ENCODE results near the gene LHFPL6.

The LHFPL6 gene

GRCh38 chr13:39607876-39608275, 4.9 kb upstream of the LHFPL6 start:
- no peak overlapping the region for H3K4me3 ChIP-seq (ENCODE audit: low read depth in 1 of 2, low read length in 2 of 2)
- H3K27me3 ChIP-seq (ENCODE audit: control insufficient read depth in 1 of 2, insufficient read depth in 2 of 2, low read length in 2 of 2), result no peaks in the 10 kb centered on the region
- H3K9ac ChIP-seq (ENCODE audit: low read length), result no peak overlapping the region
- no peaks in the 10 kb centered on the region for H3K4me1 ChIP-seq (ENCODE audit: insufficient read depth, low read length)
- no peak overlapping the region for H3K27ac ChIP-seq (ENCODE audit: low read depth, low read length)
- H3K36me3 ChIP-seq (ENCODE audit: insufficient read depth, low read length), result no peaks in the 10 kb centered on the region
- no peaks in the 10 kb centered on the region for H3K9me3 ChIP-seq (ENCODE audit: low read length)

GRCh38 chr13:39605677-39606320, 2.8 kb upstream of the LHFPL6 start:
- no peaks in the 10 kb centered on the region for H3K9me3 ChIP-seq (ENCODE audit: low read length)
- H3K27me3 ChIP-seq (ENCODE audit: control insufficient read depth in 1 of 2, insufficient read depth in 2 of 2, low read length in 2 of 2), result no peaks in the 10 kb centered on the region
- H3K27ac ChIP-seq (ENCODE audit: low read depth, low read length), result no peak overlapping the region
- H3K4me3 ChIP-seq (ENCODE audit: low read depth in 1 of 2, low read length in 2 of 2), result no peak overlapping the region
- H3K9ac ChIP-seq (ENCODE audit: low read length), result no peak overlapping the region
- no peaks in the 10 kb centered on the region for H3K36me3 ChIP-seq (ENCODE audit: insufficient read depth, low read length)
- H3K4me1 ChIP-seq (ENCODE audit: insufficient read depth, low read length), result no peaks in the 10 kb centered on the region

- Histone ChIP-seq H3K27me3 (ENCODE audit: control insufficient read depth in 1 of 2, insufficient read depth in 2 of 2, low read length in 2 of 2) (no peaks in the 10 kb centered on the region), H3K9me3 (ENCODE audit: low read length) (no peaks in the 10 kb centered on the region), H3K36me3 (ENCODE audit: insufficient read depth, low read length) (no peaks in the 10 kb centered on the region), H3K4me1 (ENCODE audit: insufficient read depth, low read length) (no peaks in the 10 kb centered on the region), H3K27ac (ENCODE audit: low read depth, low read length) (no peak overlapping the region), H3K9ac (ENCODE audit: low read length) (no peak overlapping the region), H3K4me3 (ENCODE audit: low read depth in 1 of 2, low read length in 2 of 2) (no peak overlapping the region)
Measured at GRCh38 chr13:39604756-39605155, 1.8 kb upstream of the LHFPL6 start.

GRCh38 chr13:39603424-39603947, 493 bp upstream of the LHFPL6 start:
- peak overlapping the region; percentile 48 for H3K27ac ChIP-seq (ENCODE audit: low read depth, low read length)
- H3K4me3 ChIP-seq (ENCODE audit: low read depth in 1 of 2, low read length in 2 of 2), result peak overlapping the region; percentile 85 to 98
- no peaks in the 10 kb centered on the region for H3K4me1 ChIP-seq (ENCODE audit: insufficient read depth, low read length)
- peak overlapping the region; percentile 34 for H3K9ac ChIP-seq (ENCODE audit: low read length)
- H3K9me3 ChIP-seq (ENCODE audit: low read length), result no peaks in the 10 kb centered on the region
- no peaks in the 10 kb centered on the region for H3K36me3 ChIP-seq (ENCODE audit: insufficient read depth, low read length)
- no peaks in the 10 kb centered on the region for H3K27me3 ChIP-seq (ENCODE audit: control insufficient read depth in 1 of 2, insufficient read depth in 2 of 2, low read length in 2 of 2)

- H3K36me3 ChIP-seq (ENCODE audit: insufficient read depth, low read length), result no peaks in the 10 kb centered on the region
- peak overlapping the region; percentile 85 to 98 for H3K4me3 ChIP-seq (ENCODE audit: low read depth in 1 of 2, low read length in 2 of 2)
- H3K4me1 ChIP-seq (ENCODE audit: insufficient read depth, low read length), result no peaks in the 10 kb centered on the region
- H3K9ac ChIP-seq (ENCODE audit: low read length), result peak overlapping the region; percentile 26
- no peaks in the 10 kb centered on the region for H3K27me3 ChIP-seq (ENCODE audit: control insufficient read depth in 1 of 2, insufficient read depth in 2 of 2, low read length in 2 of 2)
- no peaks in the 10 kb centered on the region for H3K9me3 ChIP-seq (ENCODE audit: low read length)
- H3K27ac ChIP-seq (ENCODE audit: low read depth, low read length), result peak overlapping the region; percentile 86
Measured at GRCh38 chr13:39602277-39602613, 748 bp downstream of the LHFPL6 start.

GRCh38 chr13:39601636-39602035, 1.4 kb downstream of the LHFPL6 start:
- H3K36me3 ChIP-seq (ENCODE audit: insufficient read depth, low read length), result no peaks in the 10 kb centered on the region
- H3K27me3 ChIP-seq (ENCODE audit: control insufficient read depth in 1 of 2, insufficient read depth in 2 of 2, low read length in 2 of 2), result no peaks in the 10 kb centered on the region
- no peaks in the 10 kb centered on the region for H3K9me3 ChIP-seq (ENCODE audit: low read length)
- peak overlapping the region; percentile 26 for H3K9ac ChIP-seq (ENCODE audit: low read length)
- no peak overlapping the region for H3K27ac ChIP-seq (ENCODE audit: low read depth, low read length)
- H3K4me1 ChIP-seq (ENCODE audit: insufficient read depth, low read length), result no peaks in the 10 kb centered on the region
- peak overlapping the region; percentile 85 to 98 for H3K4me3 ChIP-seq (ENCODE audit: low read depth in 1 of 2, low read length in 2 of 2)

GRCh38 chr13:39600766-39601165, 2.2 kb downstream of the LHFPL6 start:
- Histone ChIP-seq H3K4me3 (ENCODE audit: low read depth in 1 of 2, low read length in 2 of 2) (peak overlapping the region in 1 of 2 donors; percentile 85), H3K36me3 (ENCODE audit: insufficient read depth, low read length) (no peaks in the 10 kb centered on the region), H3K9ac (ENCODE audit: low read length) (no peak overlapping the region), H3K9me3 (ENCODE audit: low read length) (no peaks in the 10 kb centered on the region), H3K27ac (ENCODE audit: low read depth, low read length) (peak overlapping the region; percentile 23), H3K4me1 (ENCODE audit: insufficient read depth, low read length) (no peaks in the 10 kb centered on the region), H3K27me3 (ENCODE audit: control insufficient read depth in 1 of 2, insufficient read depth in 2 of 2, low read length in 2 of 2) (no peaks in the 10 kb centered on the region)

- Histone ChIP-seq H3K4me1 (ENCODE audit: insufficient read depth, low read length) (no peaks in the 10 kb centered on the region), H3K9ac (ENCODE audit: low read length) (no peak overlapping the region), H3K9me3 (ENCODE audit: low read length) (no peaks in the 10 kb centered on the region), H3K36me3 (ENCODE audit: insufficient read depth, low read length) (no peaks in the 10 kb centered on the region), H3K4me3 (ENCODE audit: low read depth in 1 of 2, low read length in 2 of 2) (peak overlapping the region in 1 of 2 donors; percentile 20), H3K27ac (ENCODE audit: low read depth, low read length) (no peak overlapping the region), H3K27me3 (ENCODE audit: control insufficient read depth in 1 of 2, insufficient read depth in 2 of 2, low read length in 2 of 2) (no peaks in the 10 kb centered on the region)
Measured at GRCh38 chr13:39599842-39600241, 3.2 kb downstream of the LHFPL6 start.

- Histone ChIP-seq H3K4me1 (ENCODE audit: insufficient read depth, low read length) (no peaks in the 10 kb centered on the region), H3K36me3 (ENCODE audit: insufficient read depth, low read length) (no peaks in the 10 kb centered on the region), H3K9me3 (ENCODE audit: low read length) (no peaks in the 10 kb centered on the region), H3K27me3 (ENCODE audit: control insufficient read depth in 1 of 2, insufficient read depth in 2 of 2, low read length in 2 of 2) (no peaks in the 10 kb centered on the region), H3K9ac (ENCODE audit: low read length) (no peak overlapping the region), H3K27ac (ENCODE audit: low read depth, low read length) (no peak overlapping the region), H3K4me3 (ENCODE audit: low read depth in 1 of 2, low read length in 2 of 2) (no peak overlapping the region)
Measured at GRCh38 chr13:39599012-39599411, 4.0 kb downstream of the LHFPL6 start.

GRCh38 chr13:39597838-39598237, 5.2 kb downstream of the LHFPL6 start:
- Histone ChIP-seq H3K9me3 (ENCODE audit: low read length) (no peaks in the 10 kb centered on the region), H3K9ac (ENCODE audit: low read length) (no peak overlapping the region), H3K27ac (ENCODE audit: low read depth, low read length) (no peak overlapping the region), H3K4me1 (ENCODE audit: insufficient read depth, low read length) (no peaks in the 10 kb centered on the region), H3K27me3 (ENCODE audit: control insufficient read depth in 1 of 2, insufficient read depth in 2 of 2, low read length in 2 of 2) (no peaks in the 10 kb centered on the region), H3K36me3 (ENCODE audit: insufficient read depth, low read length) (no peaks in the 10 kb centered on the region), H3K4me3 (ENCODE audit: low read depth in 1 of 2, low read length in 2 of 2) (no peak overlapping the region)

GRCh38 chr13:39596685-39597084, 6.3 kb downstream of the LHFPL6 start:
- H3K9ac ChIP-seq (ENCODE audit: low read length), result no peak overlapping the region
- no peak overlapping the region for H3K4me3 ChIP-seq (ENCODE audit: low read depth in 1 of 2, low read length in 2 of 2)
- no peaks in the 10 kb centered on the region for H3K4me1 ChIP-seq (ENCODE audit: insufficient read depth, low read length)
- H3K36me3 ChIP-seq (ENCODE audit: insufficient read depth, low read length), result no peaks in the 10 kb centered on the region
- H3K27me3 ChIP-seq (ENCODE audit: control insufficient read depth in 1 of 2, insufficient read depth in 2 of 2, low read length in 2 of 2), result no peaks in the 10 kb centered on the region
- H3K27ac ChIP-seq (ENCODE audit: low read depth, low read length), result no peak overlapping the region
- no peaks in the 10 kb centered on the region for H3K9me3 ChIP-seq (ENCODE audit: low read length)

- no peak overlapping the region for H3K9ac ChIP-seq (ENCODE audit: low read length)
- H3K27me3 ChIP-seq (ENCODE audit: control insufficient read depth in 1 of 2, insufficient read depth in 2 of 2, low read length in 2 of 2), result no peaks in the 10 kb centered on the region
- H3K4me1 ChIP-seq (ENCODE audit: insufficient read depth, low read length), result peaks cover 5% of the 10 kb centered on the region
- no peaks in the 10 kb centered on the region for H3K36me3 ChIP-seq (ENCODE audit: insufficient read depth, low read length)
- H3K4me3 ChIP-seq (ENCODE audit: low read depth in 1 of 2, low read length in 2 of 2), result no peak overlapping the region
- H3K9me3 ChIP-seq (ENCODE audit: low read length), result no peaks in the 10 kb centered on the region
- no peak overlapping the region for H3K27ac ChIP-seq (ENCODE audit: low read depth, low read length)
Measured at GRCh38 chr13:39596176-39596575, 6.8 kb downstream of the LHFPL6 start.

All from muscle layer of colon (tissue), 2 donors.